CD4-positive, alpha-beta T cell treated with Interleukin-21 for 1 hour (primary cell): ENCODE measurements around the gene MAP3K20.
"Not testable (repeated sequence)": the region's sequence is repeated elsewhere in the genome, so short reads cannot be mapped to it uniquely, and the experiment has no call there.

Source experiments
- DNase-seq: peaks from one replicate; pipeline ENCODE4 v3.0.0-alpha.2; 2020

Gene MAP3K20

DNA sequence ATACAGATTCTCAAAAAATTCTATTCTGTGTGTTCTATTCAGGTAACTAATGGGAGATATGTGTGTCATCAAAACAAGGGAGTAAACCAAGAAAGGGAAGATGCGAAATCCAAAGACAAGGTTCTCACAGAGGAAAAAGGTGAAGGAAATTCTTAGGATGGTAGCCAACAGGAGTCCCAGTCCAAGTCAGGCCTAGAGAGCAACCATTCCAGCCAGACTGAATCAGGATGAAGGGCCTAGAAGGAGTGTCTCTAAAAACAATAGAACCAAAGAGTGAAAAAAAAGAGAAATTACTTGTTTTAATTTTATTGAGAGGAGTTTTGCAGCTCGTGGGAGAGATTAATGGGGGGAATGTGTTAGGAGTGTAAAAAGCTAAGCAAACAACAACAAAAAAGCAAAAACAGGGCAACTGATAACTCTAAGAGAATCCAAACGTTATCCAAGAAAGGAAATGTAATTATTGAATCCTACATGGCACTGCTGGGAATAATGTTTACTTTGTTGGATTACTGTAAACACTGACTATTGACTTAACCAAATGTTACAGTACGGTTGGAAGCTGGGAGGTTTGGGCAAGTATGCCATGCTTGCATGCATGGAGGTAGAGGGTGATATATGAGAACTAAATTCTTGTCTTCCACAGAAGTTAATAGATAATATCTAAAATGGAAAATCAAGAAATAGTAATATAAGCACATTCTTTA, 12.3 kb downstream of the MAP3K20 start:
- no peak for DNase-seq

DNA sequence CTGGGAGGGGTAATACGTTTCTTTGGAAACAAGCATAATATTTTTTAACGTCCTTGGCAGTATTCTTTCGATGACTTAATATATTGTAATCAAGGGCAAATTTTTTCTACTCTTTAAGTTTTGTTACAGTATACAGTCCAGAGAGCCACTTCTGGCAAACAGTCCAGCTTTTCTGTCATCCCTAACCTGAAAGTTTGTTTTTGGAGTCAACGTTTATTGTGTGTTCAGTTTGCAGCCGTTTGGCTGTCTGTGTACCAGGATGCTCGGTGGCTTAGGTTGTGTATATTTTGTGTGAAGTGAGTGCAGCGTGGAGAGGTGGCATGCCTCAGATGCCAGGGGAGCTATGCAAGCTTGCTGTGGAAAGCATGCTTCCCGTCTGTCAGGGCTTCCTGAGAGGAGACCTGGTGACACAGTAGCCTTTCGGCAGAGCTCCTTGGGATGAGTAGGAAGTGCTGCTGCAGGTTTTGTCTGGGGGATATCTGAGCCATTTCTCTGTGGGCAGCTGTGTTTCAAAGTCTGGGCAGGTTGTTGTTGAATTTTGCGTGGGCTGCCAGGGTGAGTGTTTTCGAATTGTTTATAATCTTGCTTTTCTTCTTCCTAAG, 14.7 kb downstream of the MAP3K20 start:
- no peak for DNase-seq

DNA sequence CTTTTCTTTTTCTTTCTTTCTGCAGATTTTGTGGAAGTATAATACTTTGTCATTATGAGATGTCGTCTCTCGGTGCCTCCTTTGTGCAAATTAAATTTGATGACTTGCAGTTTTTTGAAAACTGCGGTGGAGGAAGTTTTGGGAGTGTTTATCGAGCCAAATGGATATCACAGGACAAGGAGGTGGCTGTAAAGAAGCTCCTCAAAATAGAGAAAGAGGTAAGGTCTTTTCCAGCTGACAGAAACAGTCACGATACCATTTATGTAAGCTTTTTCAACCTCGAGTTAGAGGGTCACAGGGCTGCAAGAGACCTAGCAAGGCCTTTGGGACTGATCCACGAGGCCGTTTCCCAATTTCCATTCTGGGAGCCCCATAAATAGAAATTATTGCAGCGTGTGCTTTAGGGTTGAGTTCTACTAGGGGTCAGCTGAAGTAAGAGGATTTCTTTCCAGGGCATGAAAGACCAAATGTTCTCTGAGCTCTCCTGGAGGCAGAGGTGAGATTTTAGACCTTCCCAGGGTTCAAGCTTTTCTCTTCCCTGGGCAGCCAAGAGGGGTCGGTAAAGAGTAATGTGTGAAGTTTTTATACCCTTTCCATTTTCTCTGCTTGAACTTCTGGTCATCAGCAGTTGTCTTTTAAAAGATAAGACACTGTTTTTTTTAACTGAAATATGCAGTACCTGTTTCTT, 15.5 kb downstream of the MAP3K20 start:
- no peak for DNase-seq

DNA sequence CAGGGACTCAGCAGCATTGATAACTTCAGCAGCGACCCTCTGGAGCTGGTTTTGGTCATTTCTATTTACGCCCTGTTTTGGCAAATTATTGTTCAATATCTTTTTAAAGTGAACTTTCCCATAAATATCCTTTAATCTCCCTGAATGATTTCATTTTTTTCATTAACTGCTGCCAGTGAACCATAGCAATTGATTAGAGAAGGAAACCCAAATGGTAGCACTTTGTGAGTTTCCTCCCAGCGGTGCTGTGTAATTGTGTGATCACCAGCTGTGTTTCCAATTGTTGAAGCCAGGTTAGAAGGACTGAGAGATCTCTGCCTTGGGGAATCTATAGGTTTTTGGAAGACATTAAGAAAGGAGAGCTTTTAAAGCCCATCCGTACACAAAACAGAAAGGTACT, 16.3 kb downstream of the MAP3K20 start:
- no peak for DNase-seq

DNA sequence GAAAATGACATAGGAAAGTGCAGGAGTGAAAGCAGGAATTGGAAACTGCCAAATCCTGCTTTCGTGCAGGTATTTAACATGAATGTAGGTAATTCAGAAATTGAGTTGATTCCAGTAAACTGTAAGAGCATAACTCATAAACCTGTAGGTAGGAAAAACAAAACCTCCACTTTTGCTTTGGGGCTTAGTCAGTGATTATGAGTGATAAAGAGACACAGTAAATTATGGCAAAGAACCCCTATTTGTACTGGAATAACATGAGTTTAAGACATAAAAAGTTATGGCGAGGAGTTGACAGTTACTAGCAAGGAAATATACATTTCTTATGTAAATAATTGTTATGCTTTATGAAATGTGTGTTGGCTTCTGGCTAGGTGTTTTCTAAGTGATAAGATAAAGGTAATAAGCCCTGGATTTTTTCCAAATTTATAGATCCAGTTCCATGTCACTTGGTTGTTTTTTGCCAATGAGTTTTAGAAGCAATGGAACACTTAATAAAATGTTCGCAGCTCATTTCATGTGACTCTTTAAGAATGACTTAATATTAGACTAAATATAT, 17.3 kb downstream of the MAP3K20 start:
- DNase-seq: no peak

DNA sequence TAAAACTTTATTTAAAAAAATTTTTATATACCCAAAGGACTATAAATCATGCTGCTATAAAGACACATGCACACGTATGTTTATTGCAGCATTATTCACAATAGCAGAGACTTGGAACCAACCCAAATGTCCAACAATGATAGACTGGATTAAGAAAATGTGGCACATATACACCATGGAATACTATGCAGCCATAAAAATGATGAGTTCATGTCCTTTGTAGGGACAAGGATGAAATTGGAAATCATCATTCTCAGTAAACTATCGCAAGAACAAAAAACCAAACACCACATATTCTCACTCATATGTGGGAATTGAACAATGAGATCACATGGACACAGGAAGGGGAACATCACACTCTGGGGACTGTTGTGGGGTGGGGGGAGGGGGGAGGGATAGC, 18.0 kb downstream of the MAP3K20 start:
- not testable (repeated sequence) for DNase-seq

DNA sequence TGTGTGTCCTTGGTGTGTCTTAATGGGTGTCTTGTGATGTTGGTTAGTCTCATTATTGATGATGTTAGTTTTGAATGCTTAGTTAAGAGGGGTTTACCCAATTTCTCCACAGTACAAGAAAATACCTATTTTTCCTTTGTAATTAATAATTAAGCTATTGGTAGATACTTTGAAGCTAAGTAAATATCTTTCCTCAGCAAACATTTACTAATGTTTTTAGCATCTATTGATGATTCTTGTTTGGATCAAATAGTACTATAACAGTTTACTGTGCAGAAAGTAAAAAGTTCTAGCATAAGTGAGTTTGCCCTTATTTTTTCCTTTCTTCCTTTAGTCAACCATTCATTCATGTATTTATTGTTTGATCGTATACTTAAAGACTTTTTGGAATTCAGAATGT, 19.1 kb downstream of the MAP3K20 start:
- DNase-seq: no peak

DNA sequence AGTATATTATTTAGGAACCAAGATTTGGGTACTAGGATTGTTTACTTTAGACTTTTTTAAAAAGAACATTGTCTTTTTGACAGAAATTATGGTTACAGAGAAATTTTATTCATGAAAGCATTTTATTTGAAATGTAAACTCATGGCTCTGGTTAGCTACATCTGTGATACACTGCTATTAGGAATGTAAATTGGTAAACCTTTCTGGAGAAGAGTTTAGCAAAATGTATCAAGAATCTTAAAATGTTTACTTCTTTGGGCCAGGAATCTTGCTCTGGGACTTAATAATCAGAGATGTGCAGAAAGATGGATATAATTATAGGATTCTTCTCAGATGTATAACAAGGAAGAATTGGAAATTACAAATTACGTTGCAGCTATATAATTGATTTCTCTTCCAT, 19.7 kb downstream of the MAP3K20 start:
- DNase-seq: no peak

DNA sequence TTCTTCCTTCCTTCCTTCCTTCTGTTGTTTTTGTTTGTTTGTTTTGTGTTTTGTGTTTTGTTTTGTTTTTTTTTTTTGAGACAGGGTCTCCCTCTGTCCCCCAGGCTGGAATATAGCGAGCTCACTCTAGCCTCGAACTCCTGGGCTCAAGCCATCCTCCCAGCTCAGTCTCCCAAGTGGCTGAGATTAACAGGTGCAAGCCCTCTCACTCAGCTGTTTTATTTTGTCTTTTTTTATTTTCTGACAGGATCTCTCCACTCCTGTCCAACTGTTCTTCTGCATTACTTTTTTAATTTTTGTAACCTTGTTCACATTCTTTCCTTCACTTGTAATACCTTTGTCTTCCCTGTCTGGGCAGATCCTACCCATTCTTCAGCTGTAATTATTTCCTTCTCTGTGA, 23.6 kb downstream of the MAP3K20 start:
- DNase-seq: no peak

DNA sequence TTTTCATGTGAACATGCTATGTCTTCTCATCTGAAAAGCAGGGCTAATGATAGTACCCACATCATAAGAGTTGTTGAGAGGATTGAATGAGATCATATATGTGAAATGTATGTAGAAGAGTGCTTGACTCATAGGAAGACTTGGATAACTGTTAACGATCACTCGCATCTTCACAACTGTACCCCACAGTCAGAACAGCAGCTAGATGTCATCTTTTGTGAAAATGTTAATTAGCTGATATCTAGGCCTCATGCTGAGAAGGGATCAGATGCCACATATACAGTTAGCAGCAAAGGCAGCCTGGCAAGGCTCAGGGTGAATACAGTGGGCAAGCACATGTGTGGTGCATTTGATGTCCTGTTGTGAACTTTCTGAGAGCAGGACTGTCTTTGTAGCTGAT, 24.2 kb downstream of the MAP3K20 start:
- no peak for DNase-seq

DNA sequence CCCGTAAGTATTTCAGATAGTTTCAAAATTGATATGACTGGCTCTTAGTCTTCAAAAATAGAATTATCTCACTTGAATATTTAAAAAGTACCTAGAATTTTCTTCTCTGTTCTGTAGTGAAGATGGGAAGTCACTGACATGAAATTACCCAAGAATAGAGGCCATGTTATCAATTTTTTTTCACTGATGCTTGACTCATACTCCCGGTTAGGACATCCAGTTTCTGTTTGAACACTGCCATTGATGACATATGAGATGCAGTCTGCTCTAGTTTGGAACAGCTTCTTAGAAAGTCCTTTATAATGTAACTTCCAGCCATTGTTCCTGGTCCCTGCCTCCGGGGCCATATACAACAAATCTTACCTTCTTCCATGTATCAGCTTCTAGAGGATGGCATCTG, 26.0 kb downstream of the MAP3K20 start:
- no peak for DNase-seq

DNA sequence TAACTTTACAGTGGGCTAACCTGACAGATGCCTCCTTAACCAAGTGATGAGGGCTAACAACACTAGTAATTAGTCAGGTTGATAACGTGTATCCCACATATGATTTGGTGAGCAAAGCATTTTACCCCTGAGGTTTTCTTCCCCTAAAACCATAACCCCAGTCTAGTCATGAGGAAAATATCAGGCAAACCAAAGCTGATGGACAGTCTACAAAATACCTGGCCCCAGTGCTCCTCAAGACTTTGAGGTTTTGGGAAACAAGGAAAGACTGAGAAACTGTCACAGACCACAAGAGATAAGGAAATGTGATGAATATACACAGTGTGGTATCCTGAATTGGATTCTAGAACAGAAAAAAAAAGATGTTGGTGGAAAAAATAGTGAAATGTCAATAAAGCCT, 28.5 kb downstream of the MAP3K20 start:
- no peak for DNase-seq

DNA sequence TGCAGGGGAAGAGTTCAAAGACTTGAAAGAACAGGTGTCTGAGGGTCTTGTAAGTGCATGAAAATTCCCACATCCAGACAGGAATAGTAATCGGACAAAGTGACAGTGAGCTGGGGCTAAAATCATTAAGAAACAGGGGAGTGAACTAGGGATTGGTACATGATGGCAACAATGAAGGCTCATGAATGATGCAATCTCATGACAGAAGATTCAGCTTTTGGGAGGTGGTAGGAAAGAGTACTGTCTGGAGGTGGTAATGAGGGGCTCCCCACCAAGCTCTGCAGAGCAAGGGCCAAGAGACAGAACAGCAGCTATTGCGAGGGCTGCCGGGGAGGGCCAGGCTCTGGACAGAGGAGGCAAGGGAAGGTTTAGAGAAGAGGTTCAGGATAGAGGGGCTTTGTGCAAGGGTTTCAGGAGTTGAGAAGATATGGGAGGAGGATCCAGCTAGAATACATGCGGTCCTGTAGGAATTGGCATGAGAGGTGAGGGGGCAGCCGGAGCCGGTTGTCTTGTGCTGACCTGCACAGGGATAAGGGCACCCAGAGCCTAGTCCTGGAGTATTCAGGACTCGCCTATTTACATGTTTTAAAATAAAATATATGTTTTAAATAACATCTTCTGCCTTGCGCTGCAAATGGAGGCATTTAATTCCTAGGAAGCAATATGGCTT, 31.4 kb downstream of the MAP3K20 start:
- no peak for DNase-seq

DNA sequence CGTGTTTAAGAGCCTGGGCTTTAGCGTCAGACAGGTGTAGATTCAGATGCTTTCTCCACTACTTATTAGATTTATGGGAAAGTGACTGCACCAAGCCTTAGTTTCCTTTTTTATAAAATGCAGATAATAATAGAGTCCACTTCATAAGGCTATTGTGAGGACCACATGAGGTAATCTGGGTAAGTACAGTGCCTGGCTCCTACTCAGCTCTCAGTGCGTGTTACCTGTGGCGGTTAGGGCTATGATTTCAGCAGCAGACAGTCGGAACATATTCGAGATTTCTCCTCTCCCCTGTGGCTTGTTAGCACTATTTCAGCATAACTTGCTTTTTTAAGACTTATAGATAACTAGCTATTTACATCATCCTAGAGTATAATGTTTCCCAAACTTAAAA, 32.0 kb downstream of the MAP3K20 start:
- DNase-seq: no peak

DNA sequence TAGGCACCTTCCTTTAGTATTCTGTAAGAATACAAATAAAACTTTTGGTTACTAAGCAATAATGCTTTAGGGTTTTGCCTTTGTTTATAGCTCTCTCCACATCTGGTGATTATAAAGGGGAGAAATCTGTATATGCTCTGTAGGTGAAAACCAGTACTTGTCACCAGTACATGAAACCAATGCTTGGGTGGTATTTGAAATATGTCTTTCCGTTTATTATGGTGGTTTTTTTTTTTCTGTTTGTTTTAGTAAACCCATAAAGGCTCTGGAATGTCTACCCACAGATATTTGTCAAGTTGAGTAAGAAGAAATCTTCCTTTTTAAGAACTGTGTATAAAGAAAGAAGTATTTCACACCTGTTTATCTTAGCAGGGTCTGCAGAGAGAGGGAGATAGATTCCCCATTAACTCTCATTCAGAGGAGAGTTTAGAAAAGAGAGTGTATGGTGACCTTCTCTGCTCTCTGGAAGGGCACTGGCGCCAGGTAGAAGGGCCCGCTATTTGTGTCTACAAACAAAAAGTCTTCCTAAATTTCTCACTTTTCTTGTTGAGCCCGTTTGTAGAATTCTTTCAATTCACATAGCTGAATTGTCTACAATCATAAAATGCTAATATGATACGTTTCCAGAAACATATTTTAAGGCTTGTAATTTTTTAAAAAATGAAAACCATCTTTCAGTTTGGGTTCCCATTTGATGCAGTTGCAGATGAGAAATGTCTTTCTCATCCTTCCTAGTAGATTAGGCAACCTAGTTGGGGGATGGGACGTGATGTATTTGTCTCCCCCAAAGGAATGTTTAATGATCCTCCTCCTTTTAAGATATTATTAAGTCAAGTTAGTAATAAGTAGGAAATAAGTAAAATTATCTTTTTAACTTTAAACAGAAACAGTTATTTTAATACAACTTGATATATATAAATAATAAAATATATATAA, 33.9 kb downstream of the MAP3K20 start:
- DNase-seq: no peak

DNA sequence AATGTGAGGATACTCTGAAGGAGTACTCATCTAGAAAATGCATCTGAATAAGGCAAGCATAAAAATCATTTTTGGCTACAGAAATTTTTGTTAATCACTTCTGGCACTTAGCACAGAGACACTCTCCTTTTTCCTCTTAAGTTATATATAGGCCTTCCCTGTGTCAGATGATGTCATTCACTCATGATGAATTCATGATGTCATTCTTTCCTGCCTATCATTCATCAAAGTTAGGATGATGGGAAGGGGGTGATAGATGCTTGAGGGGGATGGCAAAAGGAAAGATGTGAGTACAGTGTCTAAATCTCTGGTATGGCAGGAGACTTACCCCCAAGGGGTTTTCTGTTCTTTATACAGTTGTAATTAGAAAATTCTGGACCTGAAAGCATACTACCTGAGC, 42.0 kb downstream of the MAP3K20 start:
- no peak for DNase-seq

DNA sequence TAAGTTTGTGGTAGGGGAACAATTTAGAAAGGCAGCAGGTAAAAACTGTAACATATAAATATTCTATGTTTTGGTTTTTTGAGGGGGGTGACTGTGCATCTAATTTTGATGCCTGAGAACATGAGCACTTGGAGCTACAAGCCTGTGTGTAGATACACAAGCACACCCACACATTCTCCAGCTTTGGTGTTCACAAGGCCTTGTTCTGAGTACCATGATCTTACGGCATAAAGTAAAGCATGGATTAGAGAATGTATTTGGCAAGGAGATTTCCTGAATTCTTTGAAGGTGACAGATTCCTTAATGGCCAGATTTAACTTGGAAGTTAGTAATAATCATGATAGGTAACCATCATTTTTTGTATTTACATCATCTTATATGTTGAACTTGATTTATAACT, 42.7 kb downstream of the MAP3K20 start:
- DNase-seq: no peak

DNA sequence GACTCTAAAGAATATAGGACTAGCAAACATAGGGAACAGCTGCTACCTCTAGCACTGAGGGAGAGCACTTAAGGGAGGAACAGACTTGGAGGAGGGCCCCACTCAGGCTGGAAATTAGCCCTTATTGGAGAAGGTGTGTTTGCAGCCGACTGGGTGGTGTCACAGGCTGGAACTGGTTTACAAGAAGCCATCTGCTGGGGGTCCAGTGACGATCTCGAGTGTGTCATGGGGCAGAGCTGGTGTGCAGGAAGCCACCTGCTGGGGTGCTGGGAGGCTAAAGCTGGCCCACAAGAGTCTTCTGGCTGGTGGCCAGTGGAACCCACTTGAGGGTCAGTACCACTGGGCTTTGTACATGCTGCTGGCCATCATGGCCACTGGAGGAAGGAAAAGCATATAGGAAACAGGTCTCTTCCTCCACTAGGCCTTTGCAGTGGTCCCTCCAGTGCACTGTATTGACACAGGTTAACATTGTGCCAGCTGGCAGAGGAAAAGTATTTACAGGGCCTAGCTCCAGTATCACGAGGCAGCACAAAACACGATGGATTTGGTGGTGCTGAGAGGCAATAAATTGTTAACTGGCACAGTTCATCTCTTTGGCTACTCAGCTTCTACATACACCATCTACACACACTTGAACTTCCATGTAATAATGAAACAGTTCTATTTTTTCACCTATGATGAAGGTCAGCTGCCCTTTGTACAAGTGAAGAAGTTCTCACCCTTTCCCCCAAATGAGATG, 43.6 kb downstream of the MAP3K20 start:
- no peak for DNase-seq

DNA sequence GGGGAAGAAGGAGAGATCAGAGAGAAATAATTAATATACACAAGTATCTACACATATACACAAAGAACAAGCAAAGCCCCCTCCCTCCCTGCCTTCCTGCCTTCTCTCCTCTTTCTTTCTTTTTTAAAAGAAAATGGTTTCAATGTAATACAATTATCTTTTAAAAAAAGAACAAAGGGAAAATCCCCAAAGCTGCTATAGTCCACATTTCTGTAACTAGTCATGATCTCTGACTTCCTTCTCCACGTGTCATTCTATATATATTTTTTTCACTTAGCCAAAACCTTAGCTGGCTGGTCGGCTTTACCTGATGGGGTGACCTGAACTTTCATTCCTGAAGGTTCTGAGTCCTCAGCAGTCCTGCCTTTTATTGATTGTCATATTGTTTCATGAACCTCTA, 44.3 kb downstream of the MAP3K20 start:
- no peak for DNase-seq

DNA sequence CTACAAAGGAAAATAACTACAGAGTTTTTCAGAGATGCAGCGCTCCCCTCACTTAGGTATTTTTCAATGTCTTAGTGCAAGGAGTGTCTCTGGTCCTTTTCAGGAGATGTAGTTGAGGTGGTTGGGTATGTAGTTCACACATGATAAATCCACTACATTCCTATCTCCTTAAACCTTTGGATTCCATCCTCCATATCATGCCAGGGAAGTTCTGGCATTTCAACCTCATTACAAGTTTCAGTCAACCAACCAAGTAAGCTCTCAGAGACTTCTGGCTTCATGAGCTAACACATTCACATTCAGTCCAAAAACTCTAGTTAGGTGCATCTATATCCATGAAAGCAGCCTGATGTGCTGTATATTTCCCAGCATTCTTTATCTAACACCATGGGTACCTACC, 47.3 kb downstream of the MAP3K20 start:
- no peak for DNase-seq

DNA sequence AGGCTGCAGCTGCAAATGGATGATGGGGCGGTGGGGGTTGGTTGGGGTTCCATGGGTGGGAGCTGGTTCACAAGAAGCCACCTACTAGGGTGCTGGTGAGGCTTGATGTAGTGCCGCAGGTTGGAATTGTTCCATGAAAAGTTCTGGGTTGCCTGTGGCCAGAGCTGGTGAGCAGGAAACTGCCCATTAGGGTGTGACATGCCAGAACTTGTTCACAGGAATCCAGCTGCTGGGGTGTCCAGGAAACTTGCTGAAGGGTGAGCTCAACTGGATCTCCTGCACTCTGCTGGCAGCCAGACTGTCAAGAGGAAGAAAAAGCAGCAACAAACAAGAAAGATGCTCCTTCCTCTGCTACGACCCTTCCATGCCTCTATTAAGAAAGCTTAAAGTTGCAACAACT, 48.8 kb downstream of the MAP3K20 start:
- DNase-seq: no peak

DNA sequence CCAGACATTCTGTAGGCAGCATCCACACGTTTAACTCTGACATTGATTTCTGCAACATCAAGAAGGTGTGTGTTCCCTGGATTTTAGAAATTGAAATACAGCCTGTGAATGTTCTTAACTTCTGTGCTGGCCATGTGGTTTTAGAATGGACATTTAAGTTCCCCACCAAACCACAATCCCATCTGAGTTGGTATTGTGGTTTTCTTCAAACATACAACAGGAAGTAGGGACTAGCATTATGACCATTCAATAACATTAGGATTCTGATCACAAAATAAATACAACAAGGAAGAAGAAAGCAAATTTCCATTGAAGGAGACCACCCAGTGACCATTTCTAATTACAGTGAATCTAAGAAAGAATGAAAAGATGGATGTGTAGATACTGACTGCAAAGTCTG, 51.2 kb downstream of the MAP3K20 start:
- no peak for DNase-seq
